HEK293 (cell line): Measurements from ENCODE around the gene LRRC8C.

ENCODE experiments used
- CTCF ChIA-PET: fragments of 350-600 bp; formaldehyde crosslinking; extraction: SDS; loops from one replicate; lab custom pipeline; 2021; ENCODE audit warnings: antibody characterized with exemption; lab: Yijun Ruan, JAX
- POLR2A ChIA-PET: fragments of 300-600 bp; formaldehyde crosslinking; extraction: SDS; loops from one replicate; lab custom pipeline; 2020; ENCODE audit warnings: antibody characterized with exemption, inconsistent platforms; lab: Yijun Ruan, JAX
- H3K27ac ChIP-seq: fragments of 200-500 bp; sonication (Bioruptor generic); 2 replicates; pipeline ENCODE4 v1.5.1; 2014; ENCODE audit warnings: low read depth, low read length, control low read depth, inconsistent platforms; ENCODE audit errors: extremely low read depth
- H3K36me3 ChIP-seq, 2 experiments: fragments of 200-500 bp in 1 of 2; sonication (Bioruptor generic) in 1 of 2; 1 replicate in 1 of 2; 2 replicates in 1 of 2; pipeline ENCODE4 v1.5.1; 2014 to 2017; ENCODE audit warnings: inconsistent platforms in 2 of 2, low read length in 2 of 2; ENCODE audit not compliant: control insufficient read depth in 2 of 2, insufficient read depth in 1 of 2
- H3K4me1 ChIP-seq: fragments of 200-500 bp; sonication (Bioruptor generic); 2 replicates; pipeline ENCODE4 v1.5.1; 2014; ENCODE audit warnings: mild to moderate bottlenecking, low read length, inconsistent platforms; ENCODE audit not compliant: control insufficient read depth, insufficient read depth
- H3K4me3 ChIP-seq: 2 replicates; pipeline ENCODE4 v1.5.1; 2011; ENCODE audit warnings: low read depth, mild to moderate bottlenecking, control low read depth, low read length, moderate library complexity
- H3K9me3 ChIP-seq: fragments of 200-500 bp; sonication (Bioruptor generic); 2 replicates; pipeline ENCODE4 v1.5.1; 2014; ENCODE audit warnings: low read depth, low read length, inconsistent platforms; ENCODE audit not compliant: control insufficient read depth, insufficient read depth
- ZBTB21 ChIP-seq: fragments of 450-650 bp; formaldehyde crosslinking; IDR thresholded peaks from 2 replicates; pipeline ENCODE4 v1.5.1; 2017; ENCODE audit warnings: missing biosample characterization, missing genetic modification characterization
- ZBTB7A ChIP-seq: fragments of 450-650 bp; formaldehyde crosslinking; IDR thresholded peaks from 2 replicates; pipeline ENCODE4 v1.5.1; 2016; ENCODE audit warnings: low read depth, missing biosample characterization, missing genetic modification characterization
- ZNF155 ChIP-seq: fragments of 450-650 bp; formaldehyde crosslinking; IDR thresholded peaks from 2 replicates; pipeline ENCODE4 v1.5.1; 2016; ENCODE audit warnings: missing biosample characterization, missing genetic modification characterization
- ZNF223 ChIP-seq: fragments of 450-650 bp; formaldehyde crosslinking; IDR thresholded peaks from 2 replicates; pipeline ENCODE4 v1.5.1; 2016; ENCODE audit warnings: missing biosample characterization, missing genetic modification characterization
- ZNF394 ChIP-seq: fragments of 450-650 bp; formaldehyde crosslinking; IDR thresholded peaks from 2 replicates; pipeline ENCODE4 v1.5.1; 2016; ENCODE audit warnings: missing biosample characterization, missing genetic modification characterization, mild to moderate bottlenecking, moderate library complexity, borderline replicate concordance
- ZNF473 ChIP-seq: fragments of 450-650 bp; formaldehyde crosslinking; IDR thresholded peaks from 2 replicates; pipeline ENCODE4 v1.5.1; 2017; ENCODE audit warnings: missing biosample characterization, missing genetic modification characterization
- ZNF521 ChIP-seq: fragments of 450-650 bp; formaldehyde crosslinking; IDR thresholded peaks from 2 replicates; pipeline ENCODE4 v1.5.1; 2017; ENCODE audit warnings: missing biosample characterization, mild to moderate bottlenecking, missing genetic modification characterization
- ZNF561 ChIP-seq: fragments of 450-650 bp; IDR thresholded peaks from 2 replicates; pipeline ENCODE4 v1.5.1; 2018; ENCODE audit warnings: missing biosample characterization, missing genetic modification characterization, borderline replicate concordance
- ZNF600 ChIP-seq: fragments of 450-650 bp; formaldehyde crosslinking; IDR thresholded peaks from 2 replicates; pipeline ENCODE4 v1.5.1; 2016; ENCODE audit warnings: missing biosample characterization, missing genetic modification characterization
- ZNF610 ChIP-seq: fragments of 450-650 bp; formaldehyde crosslinking; IDR thresholded peaks from 2 replicates; pipeline ENCODE4 v1.5.1; 2016; ENCODE audit warnings: missing biosample characterization, missing genetic modification characterization, borderline replicate concordance
- ZNF837 ChIP-seq: fragments of 450-650 bp; formaldehyde crosslinking; IDR thresholded peaks from 2 replicates; pipeline ENCODE4 v1.5.1; 2016; ENCODE audit warnings: missing biosample characterization, missing genetic modification characterization
- TF ChIP-seq, protein P1 (sequence below): fragments of 450-650 bp; formaldehyde crosslinking; IDR thresholded peaks from 2 replicates; pipeline ENCODE4 v1.5.1; 2016; ENCODE audit warnings: missing biosample characterization, missing genetic modification characterization
- TF ChIP-seq, protein P2 (sequence below): fragments of 450-650 bp; formaldehyde crosslinking; IDR thresholded peaks from 2 replicates; pipeline ENCODE4 v1.5.1; 2016; ENCODE audit warnings: missing biosample characterization, missing genetic modification characterization, borderline replicate concordance
- TF ChIP-seq, protein P3 (sequence below): fragments of 450-650 bp; formaldehyde crosslinking; IDR thresholded peaks from 2 replicates; pipeline ENCODE4 v1.5.1; 2016; ENCODE audit warnings: missing biosample characterization, missing genetic modification characterization, borderline replicate concordance

Gene LRRC8C

DNA sequence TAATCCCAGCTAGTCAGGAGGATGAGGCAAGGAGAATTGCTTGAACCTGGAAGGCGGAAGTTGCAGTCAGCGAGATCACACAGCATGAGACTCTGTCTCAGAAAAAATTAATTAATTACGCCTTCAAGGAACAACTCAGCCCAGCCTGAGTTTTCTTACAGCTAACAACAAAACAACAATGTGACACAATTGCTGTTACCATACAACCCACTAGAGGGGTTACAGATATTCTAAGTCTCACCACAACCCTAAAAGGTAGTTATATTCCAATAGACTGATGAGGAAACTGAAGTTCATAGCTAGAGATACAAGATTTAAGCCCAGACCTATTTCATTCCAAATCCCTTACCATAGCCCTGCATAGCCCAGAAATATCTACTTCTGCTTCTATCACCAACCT lies 2.9 kb upstream of the LRRC8C start:
- Histone ChIP-seq H3K27ac (no peak overlapping the region), H3K9me3 (no peaks in the 10 kb centered on the region), H3K36me3 (no peaks in the 10 kb centered on the region), H3K4me1 (peaks cover 3% of the 10 kb centered on the region), H3K4me3 (no peak overlapping the region)
- TF ChIP-seq ZNF155 (tag by site-specific recombination) (no peak), ZNF837 (tag by site-specific recombination) (no peak), ZBTB7A (tag by site-specific recombination) (no peak), ZNF223 (tag by site-specific recombination) (no peak), ZNF394 (tag by site-specific recombination) (no peak), ZNF561 (tag by site-specific recombination) (no peak), ZNF610 (tag by site-specific recombination) (no peak), ZBTB21 (tag by site-specific recombination) (no peak), ZNF521 (tag by site-specific recombination) (no peak), ZNF600 (tag by site-specific recombination) (no peak), ZNF473 (tag by site-specific recombination) (no peak)
- TF ChIP-seq, protein P1, sequence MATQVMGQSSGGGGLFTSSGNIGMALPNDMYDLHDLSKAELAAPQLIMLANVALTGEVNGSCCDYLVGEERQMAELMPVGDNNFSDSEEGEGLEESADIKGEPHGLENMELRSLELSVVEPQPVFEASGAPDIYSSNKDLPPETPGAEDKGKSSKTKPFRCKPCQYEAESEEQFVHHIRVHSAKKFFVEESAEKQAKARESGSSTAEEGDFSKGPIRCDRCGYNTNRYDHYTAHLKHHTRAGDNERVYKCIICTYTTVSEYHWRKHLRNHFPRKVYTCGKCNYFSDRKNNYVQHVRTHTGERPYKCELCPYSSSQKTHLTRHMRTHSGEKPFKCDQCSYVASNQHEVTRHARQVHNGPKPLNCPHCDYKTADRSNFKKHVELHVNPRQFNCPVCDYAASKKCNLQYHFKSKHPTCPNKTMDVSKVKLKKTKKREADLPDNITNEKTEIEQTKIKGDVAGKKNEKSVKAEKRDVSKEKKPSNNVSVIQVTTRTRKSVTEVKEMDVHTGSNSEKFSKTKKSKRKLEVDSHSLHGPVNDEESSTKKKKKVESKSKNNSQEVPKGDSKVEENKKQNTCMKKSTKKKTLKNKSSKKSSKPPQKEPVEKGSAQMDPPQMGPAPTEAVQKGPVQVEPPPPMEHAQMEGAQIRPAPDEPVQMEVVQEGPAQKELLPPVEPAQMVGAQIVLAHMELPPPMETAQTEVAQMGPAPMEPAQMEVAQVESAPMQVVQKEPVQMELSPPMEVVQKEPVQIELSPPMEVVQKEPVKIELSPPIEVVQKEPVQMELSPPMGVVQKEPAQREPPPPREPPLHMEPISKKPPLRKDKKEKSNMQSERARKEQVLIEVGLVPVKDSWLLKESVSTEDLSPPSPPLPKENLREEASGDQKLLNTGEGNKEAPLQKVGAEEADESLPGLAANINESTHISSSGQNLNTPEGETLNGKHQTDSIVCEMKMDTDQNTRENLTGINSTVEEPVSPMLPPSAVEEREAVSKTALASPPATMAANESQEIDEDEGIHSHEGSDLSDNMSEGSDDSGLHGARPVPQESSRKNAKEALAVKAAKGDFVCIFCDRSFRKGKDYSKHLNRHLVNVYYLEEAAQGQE (tag by site-specific recombination) = no peak
- TF ChIP-seq, protein P2, sequence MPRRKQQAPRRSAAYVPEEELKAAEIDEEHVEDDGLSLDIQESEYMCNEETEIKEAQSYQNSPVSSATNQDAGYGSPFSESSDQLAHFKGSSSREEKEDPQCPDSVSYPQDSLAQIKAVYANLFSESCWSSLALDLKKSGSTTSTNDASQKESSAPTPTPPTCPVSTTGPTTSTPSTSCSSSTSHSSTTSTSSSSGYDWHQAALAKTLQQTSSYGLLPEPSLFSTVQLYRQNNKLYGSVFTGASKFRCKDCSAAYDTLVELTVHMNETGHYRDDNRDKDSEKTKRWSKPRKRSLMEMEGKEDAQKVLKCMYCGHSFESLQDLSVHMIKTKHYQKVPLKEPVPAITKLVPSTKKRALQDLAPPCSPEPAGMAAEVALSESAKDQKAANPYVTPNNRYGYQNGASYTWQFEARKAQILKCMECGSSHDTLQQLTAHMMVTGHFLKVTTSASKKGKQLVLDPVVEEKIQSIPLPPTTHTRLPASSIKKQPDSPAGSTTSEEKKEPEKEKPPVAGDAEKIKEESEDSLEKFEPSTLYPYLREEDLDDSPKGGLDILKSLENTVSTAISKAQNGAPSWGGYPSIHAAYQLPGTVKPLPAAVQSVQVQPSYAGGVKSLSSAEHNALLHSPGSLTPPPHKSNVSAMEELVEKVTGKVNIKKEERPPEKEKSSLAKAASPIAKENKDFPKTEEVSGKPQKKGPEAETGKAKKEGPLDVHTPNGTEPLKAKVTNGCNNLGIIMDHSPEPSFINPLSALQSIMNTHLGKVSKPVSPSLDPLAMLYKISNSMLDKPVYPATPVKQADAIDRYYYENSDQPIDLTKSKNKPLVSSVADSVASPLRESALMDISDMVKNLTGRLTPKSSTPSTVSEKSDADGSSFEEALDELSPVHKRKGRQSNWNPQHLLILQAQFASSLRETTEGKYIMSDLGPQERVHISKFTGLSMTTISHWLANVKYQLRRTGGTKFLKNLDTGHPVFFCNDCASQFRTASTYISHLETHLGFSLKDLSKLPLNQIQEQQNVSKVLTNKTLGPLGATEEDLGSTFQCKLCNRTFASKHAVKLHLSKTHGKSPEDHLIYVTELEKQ (tag by site-specific recombination) = no peak
- TF ChIP-seq, protein P3, sequence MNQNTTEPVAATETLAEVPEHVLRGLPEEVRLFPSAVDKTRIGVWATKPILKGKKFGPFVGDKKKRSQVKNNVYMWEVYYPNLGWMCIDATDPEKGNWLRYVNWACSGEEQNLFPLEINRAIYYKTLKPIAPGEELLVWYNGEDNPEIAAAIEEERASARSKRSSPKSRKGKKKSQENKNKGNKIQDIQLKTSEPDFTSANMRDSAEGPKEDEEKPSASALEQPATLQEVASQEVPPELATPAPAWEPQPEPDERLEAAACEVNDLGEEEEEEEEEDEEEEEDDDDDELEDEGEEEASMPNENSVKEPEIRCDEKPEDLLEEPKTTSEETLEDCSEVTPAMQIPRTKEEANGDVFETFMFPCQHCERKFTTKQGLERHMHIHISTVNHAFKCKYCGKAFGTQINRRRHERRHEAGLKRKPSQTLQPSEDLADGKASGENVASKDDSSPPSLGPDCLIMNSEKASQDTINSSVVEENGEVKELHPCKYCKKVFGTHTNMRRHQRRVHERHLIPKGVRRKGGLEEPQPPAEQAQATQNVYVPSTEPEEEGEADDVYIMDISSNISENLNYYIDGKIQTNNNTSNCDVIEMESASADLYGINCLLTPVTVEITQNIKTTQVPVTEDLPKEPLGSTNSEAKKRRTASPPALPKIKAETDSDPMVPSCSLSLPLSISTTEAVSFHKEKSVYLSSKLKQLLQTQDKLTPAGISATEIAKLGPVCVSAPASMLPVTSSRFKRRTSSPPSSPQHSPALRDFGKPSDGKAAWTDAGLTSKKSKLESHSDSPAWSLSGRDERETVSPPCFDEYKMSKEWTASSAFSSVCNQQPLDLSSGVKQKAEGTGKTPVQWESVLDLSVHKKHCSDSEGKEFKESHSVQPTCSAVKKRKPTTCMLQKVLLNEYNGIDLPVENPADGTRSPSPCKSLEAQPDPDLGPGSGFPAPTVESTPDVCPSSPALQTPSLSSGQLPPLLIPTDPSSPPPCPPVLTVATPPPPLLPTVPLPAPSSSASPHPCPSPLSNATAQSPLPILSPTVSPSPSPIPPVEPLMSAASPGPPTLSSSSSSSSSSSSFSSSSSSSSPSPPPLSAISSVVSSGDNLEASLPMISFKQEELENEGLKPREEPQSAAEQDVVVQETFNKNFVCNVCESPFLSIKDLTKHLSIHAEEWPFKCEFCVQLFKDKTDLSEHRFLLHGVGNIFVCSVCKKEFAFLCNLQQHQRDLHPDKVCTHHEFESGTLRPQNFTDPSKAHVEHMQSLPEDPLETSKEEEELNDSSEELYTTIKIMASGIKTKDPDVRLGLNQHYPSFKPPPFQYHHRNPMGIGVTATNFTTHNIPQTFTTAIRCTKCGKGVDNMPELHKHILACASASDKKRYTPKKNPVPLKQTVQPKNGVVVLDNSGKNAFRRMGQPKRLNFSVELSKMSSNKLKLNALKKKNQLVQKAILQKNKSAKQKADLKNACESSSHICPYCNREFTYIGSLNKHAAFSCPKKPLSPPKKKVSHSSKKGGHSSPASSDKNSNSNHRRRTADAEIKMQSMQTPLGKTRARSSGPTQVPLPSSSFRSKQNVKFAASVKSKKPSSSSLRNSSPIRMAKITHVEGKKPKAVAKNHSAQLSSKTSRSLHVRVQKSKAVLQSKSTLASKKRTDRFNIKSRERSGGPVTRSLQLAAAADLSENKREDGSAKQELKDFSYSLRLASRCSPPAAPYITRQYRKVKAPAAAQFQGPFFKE (tag by site-specific recombination) = no peak
- CTCF ChIA-PET = interaction anchor here (0.6 to 4.7 kb wide), 4 partner anchors 16 to 147 kb away, joined by 3 to 33 read pairs (median 6); no protein-coding TSS in a partner anchor
- POLR2A ChIA-PET = no interaction called here
